ENCODE measurements around the gene RXFP3. TPM values are rescaled to one million over a fixed set of nuclear protein-coding genes. Genes with fewer than 3 reads are reported as not detected.

RXFP3 gene
- total RNA-seq, 4 donors from 2014 or later = not detected

- Histone ChIP-seq H3K9me3 (no peaks in the 10 kb centered on the region), H3K27ac (no peak overlapping the region), H3K27me3 (no peaks in the 10 kb centered on the region), H3K36me3 (no peaks in the 10 kb centered on the region), H3K4me1 (no peaks in the 10 kb centered on the region), H3K4me3 (replicated peaks in 1 of 3) (no peak overlapping the region)
- intact Hi-C loops (cut with DNase I) = no loop called here
- no peak for TF ChIP-seq POLR2A (IDR thresholded peaks at IDR 0.05)
- no peak for TF ChIP-seq CTCF (IDR thresholded peaks at IDR 0.05)
- DNase-seq = no peak
- 59 to 65% methylated on average over 2 of the region's 2 CpGs for WGBS, 2 donors
These were observed 22.0 kb downstream of the RXFP3 start for GRCh38 chr5:33958176-33958575.

GRCh38 chr5:33964132-33964700 is 28.0 kb downstream of the RXFP3 start:
- WGBS, 2 donors = 75 to 79% methylated on average over 2 of the region's 2 CpGs
- intact Hi-C loops (cut with DNase I) = no loop called here
- no peak for DNase-seq

GRCh38 chr5:33966805-33967204 is 30.6 kb downstream of the RXFP3 start:
- intact Hi-C loops (cut with DNase I) = no loop called here
- Histone ChIP-seq H3K9me3 (no peaks in the 10 kb centered on the region), H3K36me3 (no peaks in the 10 kb centered on the region), H3K27me3 (no peaks in the 10 kb centered on the region), H3K4me3 (replicated peaks in 1 of 3) (no peak overlapping the region), H3K4me1 (no peaks in the 10 kb centered on the region), H3K27ac (no peak overlapping the region)
- DNase-seq = no peak
- 63 to 64% methylated on average over 2 of the region's 2 CpGs for WGBS, 2 donors
- no peak for TF ChIP-seq POLR2A (IDR thresholded peaks at IDR 0.05)
- no peak for TF ChIP-seq CTCF (IDR thresholded peaks at IDR 0.05)

More at GRCh38 chr5:33964132-33964700, 28.0 kb downstream of the RXFP3 start:
- no peaks in the 10 kb centered on the region for H3K9me3 ChIP-seq
- no peaks in the 10 kb centered on the region for H3K27me3 ChIP-seq
- no peaks in the 10 kb centered on the region for H3K4me1 ChIP-seq
- H3K4me3 ChIP-seq (replicated peaks in 1 of 3) = no peak overlapping the region
- no peak overlapping the region for H3K27ac ChIP-seq
- TF ChIP-seq CTCF (IDR thresholded peaks at IDR 0.05) (no peak), POLR2A (IDR thresholded peaks at IDR 0.05) (no peak)
- H3K36me3 ChIP-seq = no peaks in the 10 kb centered on the region

- Histone ChIP-seq H3K9me3 (no peaks in the 10 kb centered on the region), H3K4me3 (replicated peaks in 1 of 3) (no peak overlapping the region), H3K27me3 (no peaks in the 10 kb centered on the region), H3K4me1 (no peaks in the 10 kb centered on the region), H3K27ac (no peak overlapping the region), H3K36me3 (no peaks in the 10 kb centered on the region)
- TF ChIP-seq POLR2A (IDR thresholded peaks at IDR 0.05) (no peak), CTCF (IDR thresholded peaks at IDR 0.05) (no peak)
- 85 to 88% methylated on average over 3 of the region's 3 CpGs for WGBS, 2 donors
- intact Hi-C loops (cut with DNase I) = no loop called here
- DNase-seq = no peak
These were observed 32.2 kb downstream of the RXFP3 start for GRCh38 chr5:33968211-33969005.

All from thyroid gland (tissue), 4 donors.